GM21423 (cell line): Measurements from ENCODE around the gene FAM200A.
"Not testable (repeated sequence)": the region's sequence is repeated elsewhere in the genome, so short reads cannot be mapped to it uniquely, and the experiment has no call there.

Experiments
- ATAC-seq: cut with Tn5 transposase; IDR thresholded peaks from one replicate; pipeline ENCODE4 v1.9.1; 2021; ENCODE audit warnings: mild to moderate bottlenecking, moderate library complexity; ENCODE audit not compliant: unreplicated experiment

The FAM200A gene

GRCh38 chr7:99559175-99559915 lies 7.4 kb upstream of the FAM200A start:
- ATAC-seq, result no peak

DNA sequence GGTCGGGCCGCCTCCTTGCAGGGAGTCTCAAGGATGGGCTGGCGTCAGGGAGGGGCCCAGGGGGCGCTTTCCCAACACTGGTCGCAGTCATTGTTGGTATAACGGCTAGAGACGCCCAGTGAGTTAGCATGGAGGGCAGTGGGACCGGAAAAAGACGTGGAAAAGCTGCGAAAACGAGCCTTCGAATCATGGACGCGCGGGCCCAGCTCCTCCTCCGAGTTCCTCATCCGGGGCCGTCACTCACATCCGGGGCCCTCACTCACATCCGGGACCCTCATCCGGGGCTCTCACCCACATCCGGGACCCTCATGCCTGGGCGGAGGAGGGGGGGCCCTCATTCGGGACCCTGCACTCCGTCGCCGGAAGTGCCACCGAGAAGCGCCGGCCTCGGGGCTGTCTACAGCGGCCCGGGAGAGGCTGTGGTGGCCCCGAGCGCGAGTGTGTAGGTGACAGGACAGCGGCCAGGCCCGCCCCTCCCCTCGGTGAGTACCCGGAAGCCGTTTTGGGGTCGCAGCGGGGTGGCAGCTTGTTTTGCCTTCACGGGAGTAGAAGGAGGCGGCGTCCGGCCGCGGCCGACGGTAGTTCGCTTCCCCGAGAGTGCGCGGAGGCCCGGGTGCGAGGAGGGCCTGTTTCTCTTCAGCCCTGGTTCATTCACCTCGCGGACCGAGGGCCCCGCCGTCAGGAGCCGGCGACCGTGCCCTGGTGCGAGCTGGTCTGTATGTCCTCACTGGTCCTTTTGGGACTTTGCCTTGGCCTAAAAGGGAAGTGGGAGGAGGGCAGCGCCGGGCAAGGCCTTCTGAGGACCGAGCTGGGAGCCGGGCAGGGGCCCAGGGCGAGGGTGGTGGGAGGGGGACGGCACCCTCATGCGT lies 6.6 kb upstream of the FAM200A start, which contains the start of gene ZNF655:
Gene ZNF655 (plus strand): TSS at position 337 of the 869 bp plus-strand sequence. CDS start 1,918 bp downstream, outside the sequence.
- peak; percentile 88 for ATAC-seq

- peak; percentile 34 for ATAC-seq
These were observed 6.0 kb upstream of the FAM200A start for GRCh38 chr7:99557940-99558305.

DNA sequence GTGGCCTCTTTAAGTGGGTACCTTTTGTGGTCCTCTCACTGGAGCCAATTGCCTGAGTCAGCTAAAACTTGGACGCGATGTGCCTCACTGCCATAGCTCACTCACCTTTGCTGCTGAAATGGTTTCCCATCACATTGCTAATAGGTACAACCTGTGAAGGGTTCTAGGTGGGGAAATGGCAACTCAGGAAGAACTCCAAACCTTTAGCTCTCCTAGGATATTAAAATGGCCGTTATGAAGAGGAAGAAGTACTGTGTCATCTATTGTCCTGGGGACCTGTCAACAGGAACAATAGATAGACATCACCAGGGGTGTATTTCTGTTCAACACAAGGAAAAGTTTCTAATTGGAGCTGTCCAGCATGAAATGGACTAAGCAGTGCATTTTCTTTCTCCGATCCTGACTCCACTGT lies 5.3 kb upstream of the FAM200A start:
- ATAC-seq, result no peak

- no peak for ATAC-seq
These were observed 3.0 kb upstream of the FAM200A start for GRCh38 chr7:99554939-99555338.

GRCh38 chr7:99553039-99553438 lies 1.1 kb upstream of the FAM200A start:
- no peak for ATAC-seq

DNA sequence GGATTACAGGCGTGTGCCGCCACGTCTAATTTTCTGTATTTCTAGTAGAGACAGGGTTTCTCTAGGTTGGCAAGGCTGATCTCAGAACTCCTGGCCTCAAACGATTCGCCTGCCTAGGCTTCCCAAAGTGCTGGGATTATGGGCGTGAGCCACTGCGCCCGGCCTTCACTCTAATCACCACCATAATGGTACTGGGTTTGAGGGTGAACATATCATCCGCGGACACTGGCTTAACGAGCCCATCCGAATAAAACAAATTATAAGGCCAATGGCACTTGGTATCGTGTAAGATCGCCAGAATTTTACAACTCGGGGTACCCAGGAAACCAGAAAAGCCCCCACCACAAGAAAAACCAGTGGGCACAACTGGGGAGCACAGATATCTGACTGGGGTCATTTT lies 580 bp downstream of the FAM200A start:
- peak; percentile 6 for ATAC-seq

DNA sequence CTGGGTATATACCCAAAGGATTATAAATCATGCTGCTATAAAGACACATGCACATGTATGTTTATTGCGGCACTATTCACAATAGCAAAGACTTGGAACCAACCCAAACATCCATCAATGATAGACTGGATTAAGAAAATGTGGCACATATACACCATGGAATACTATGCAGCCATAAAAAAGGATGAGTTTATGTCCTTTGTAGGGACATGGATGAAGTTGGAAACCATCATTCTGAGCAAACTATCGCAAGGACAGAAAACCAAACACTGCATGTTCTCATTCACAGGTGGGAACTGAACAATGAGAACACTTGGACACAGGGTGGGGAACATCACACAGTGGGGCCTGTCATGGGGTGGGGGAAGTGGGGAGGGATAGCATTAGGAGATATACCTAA lies 2.4 kb downstream of the FAM200A start:
- ATAC-seq, result not testable (repeated sequence)

DNA sequence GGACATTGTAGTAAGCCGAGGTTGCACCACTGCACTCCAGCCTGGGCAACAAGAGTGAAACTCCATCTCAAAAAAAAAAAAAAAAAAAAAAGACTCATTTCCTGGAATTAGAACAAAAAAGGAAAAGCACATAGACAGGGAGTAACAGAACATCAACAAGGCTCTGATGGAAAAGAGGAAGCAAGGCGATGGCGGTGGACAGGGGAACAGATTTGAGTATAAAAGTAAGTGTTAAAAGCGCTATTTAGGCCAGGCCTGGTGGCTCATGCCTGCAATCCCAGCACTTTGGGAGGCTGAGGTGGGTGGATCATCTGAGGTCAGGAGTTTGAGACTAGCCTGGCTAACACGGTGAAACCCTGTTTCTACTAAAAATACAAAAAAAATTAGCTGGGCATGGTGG lies 6.6 kb downstream of the FAM200A start:
- not testable (repeated sequence) for ATAC-seq

DNA sequence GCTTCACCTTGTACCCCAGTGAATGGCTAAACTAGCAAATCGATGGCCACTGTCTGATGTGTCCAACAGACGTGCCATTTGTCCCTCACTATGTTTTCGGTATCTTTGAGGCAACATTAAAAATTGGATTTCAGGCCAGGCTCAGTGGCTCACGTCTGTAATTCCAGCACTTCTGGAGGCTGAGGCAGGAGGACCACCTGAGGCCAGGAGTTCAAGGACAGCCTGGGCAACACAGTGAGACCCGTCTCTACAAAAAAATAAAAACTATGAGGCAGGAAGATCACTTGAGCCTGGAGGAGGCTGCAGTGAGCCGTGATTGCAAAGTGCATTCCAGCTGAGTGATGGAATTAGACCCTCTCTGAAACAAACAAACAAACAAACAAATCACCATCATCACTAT lies 8.0 kb downstream of the FAM200A start:
- no peak for ATAC-seq

DNA sequence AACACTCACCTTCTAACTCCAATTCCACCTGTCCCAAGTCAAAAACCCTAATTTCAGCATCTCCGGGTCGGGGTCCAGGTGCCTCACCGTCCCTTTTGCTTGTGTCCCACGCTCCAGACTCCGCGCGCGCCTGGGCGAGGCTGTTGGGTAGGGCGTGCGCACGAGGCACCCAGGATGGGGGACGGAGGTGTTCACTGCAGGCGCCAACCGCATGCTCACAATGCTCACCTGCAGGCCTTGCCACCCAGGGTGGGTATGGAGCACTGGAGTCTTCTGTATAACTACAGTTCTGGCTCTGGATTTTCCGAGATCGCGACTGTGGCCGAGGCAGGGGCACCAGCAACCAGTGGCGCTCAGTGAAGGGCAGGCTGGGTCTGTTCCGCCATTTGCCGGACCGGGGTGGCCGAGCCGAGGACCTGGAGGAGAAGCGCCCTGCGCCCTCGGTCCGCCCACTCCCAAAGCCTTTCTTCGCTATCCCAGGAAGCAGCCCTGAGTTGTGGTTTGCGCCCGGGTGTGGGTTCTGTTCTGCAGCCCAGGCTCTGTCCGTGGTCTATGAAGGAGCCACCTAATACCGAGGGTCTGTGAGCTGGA lies 8.7 kb downstream of the FAM200A start:
- no peak for ATAC-seq

DNA sequence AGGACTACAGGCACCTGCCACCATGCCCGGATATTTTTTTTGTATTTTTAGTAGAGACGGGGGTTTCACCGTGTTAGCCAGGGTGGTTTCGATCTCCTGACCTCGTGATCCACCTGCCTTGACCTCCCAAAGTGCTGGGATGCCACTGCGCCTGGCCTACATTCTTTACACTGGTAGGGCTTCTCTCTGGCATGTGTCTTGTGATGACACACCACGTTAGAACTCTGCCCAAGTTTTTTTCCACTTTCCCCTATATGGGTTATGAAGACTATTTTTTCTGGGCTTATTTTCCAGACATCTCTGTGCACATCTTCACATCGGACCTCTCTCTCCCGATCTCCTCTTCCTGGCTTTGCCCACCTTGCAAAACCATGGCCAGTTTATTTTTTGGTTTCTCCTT lies 10.7 kb downstream of the FAM200A start:
- no peak for ATAC-seq

DNA sequence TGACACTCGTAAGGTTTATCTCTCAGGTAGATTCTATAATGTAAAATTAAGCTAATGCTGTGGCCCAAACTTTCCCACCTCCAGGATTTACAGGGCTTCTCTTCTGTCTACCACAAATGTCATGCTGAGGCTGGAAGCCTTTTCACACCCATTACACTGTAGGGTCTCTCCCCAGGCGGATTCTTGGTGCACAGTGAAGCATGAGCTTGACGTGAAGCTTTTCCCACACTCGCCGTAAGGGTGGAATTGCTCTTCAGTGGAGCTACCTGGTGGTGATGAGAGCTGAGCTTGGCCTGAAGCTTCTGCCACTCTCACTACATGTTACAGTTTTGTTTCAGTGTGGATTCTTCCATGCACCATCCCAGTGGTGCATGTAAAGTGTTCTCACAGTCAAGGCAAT lies 11.4 kb downstream of the FAM200A start:
- no peak for ATAC-seq

DNA sequence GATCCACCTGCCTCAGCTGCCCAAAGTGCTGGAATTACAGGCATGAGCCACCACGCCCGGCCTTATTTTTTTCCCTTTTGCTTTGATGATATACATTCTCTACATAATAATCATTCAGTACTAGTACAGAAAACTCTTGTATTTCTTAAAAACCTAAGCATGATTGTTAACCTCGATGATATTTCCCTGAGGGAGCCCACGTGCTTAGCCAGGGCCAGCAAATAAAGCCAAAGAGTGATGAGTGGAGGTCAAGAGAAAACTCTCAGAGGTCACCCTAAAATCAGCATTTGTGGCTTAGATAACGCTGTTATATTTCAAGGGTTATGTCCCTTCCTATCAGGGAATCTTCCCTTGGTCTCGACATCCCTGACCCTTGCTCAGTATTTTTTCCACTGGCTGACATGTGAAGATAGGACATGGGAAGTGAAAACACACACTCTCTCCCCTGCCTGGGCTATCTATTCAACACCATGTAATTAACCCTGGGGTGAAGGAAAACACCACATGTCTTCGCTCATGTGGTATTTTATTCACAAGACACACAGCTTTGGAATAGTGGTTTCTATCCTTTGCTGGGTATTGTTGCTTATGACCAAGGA lies 12.6 kb downstream of the FAM200A start:
- no peak for ATAC-seq

GRCh38 chr7:99535667-99536066 lies 16.2 kb downstream of the FAM200A start:
- no peak for ATAC-seq

- no peak for ATAC-seq
These were observed 20.6 kb downstream of the FAM200A start for GRCh38 chr7:99531354-99531765.

DNA sequence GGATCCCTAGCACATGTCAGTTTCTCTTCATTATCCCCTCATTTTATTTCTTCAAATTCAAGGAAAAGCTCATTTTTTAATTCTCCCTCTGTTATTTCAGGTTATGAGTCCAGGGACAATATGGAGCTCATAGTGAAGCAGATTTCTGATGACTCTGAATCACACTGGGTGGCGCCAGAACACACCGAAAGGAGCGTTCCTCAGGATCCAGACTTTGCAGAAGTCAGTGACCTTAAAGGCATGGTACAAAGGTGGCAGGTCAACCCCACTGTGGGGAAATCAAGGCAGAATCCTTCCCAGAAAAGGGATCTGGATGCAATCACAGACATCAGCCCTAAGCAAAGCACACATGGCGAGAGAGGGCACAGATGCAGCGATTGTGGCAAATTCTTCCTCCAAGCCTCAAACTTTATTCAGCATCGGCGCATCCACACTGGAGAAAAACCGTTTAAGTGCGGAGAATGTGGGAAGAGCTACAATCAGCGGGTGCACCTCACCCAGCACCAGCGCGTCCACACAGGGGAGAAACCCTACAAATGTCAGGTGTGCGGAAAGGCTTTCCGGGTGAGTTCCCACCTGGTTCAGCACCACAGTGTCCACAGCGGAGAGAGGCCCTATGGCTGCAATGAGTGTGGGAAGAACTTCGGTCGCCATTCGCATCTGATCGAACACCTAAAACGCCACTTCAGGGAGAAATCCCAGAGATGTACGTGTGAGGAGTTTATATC lies 26.0 kb downstream of the FAM200A start:
- no peak for ATAC-seq

GRCh38 chr7:99521399-99521798 lies 30.5 kb downstream of the FAM200A start:
- no peak for ATAC-seq

DNA sequence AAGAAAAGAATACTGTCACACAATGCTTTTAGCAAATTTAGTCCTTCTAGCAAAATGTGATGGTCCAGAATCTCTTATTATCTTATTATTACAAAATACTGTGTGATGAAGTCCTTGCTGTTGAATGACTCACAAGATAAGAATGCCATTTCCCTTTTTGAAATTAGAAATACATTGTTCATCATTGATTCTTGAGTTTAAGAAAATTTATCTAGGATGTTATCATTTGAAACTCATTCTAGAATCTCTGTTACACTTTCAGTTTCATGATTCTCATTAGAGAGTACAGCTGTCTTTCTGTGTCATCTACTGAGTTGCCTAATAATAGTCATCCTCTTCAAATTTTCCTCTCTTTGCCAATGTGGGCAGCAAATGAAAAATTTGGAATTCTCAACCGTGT lies 37.9 kb downstream of the FAM200A start:
- no peak for ATAC-seq

- no peak for ATAC-seq
These were observed 46.6 kb downstream of the FAM200A start for GRCh38 chr7:99505324-99505662.
